ENCODE results near the gene FBXO42. TPM values are rescaled to one million over a fixed set of nuclear protein-coding genes. Genes with fewer than 3 reads are reported as not detected.

Gene FBXO42
- total and polyA plus RNA-seq, 3 donors from 2014 or later = 25.0 to 45.6 (median 42.0) TPM

GRCh38 chr1:16212251-16212961 lies 139.9 kb downstream of the FBXO42 start, which contains the start of gene ARHGEF19:
Gene ARHGEF19 (minus strand): TSS chr1:16212652. CDS start chr1:16209054, 3,598 bp downstream.
- intact Hi-C loops (cut with DNase I; ENCODE audit: low total_unique reads) = no loop called here
- Histone ChIP-seq H3K4me1 (peaks cover 7% of the 10 kb centered on the region), H3K36me3 (ENCODE audit: low read depth, missing control alignments) (no peaks in the 10 kb centered on the region), H3K27me3 (no peaks in the 10 kb centered on the region), H3K9me3 (no peaks in the 10 kb centered on the region), H3K27ac (no peak within 1 kb of the TSS), H3K4me3 (no peak within 1 kb of the TSS)
- 54 to 57% methylated on average over 8 to 14 of the region's 14 CpGs for WGBS, 2 donors
- DNase-seq = no peak
- TF ChIP-seq POLR2A (IDR thresholded peaks at IDR 0.05) (no peak), CTCF (IDR thresholded peaks at IDR 0.05) (no peak)

GRCh38 chr1:16211824-16212223 lies 140.5 kb downstream of the FBXO42 start:
- Histone ChIP-seq H3K36me3 (ENCODE audit: low read depth, missing control alignments) (no peaks in the 10 kb centered on the region), H3K4me3 (no peak overlapping the region), H3K27ac (no peak overlapping the region), H3K27me3 (no peaks in the 10 kb centered on the region), H3K4me1 (peaks cover 5% of the 10 kb centered on the region), H3K9me3 (no peaks in the 10 kb centered on the region)
- 72 to 90% methylated on average over 4 to 6 of the region's 6 CpGs for WGBS, 2 donors
- intact Hi-C loops (cut with DNase I; ENCODE audit: low total_unique reads) = no loop called here
- DNase-seq = no peak
- TF ChIP-seq POLR2A (IDR thresholded peaks at IDR 0.05) = no peak
- no peak for TF ChIP-seq CTCF (IDR thresholded peaks at IDR 0.05)

- no peak for DNase-seq
- Histone ChIP-seq H3K27me3 (no peaks in the 10 kb centered on the region), H3K4me1 (peaks cover 10% of the 10 kb centered on the region), H3K9me3 (no peaks in the 10 kb centered on the region), H3K27ac (no peak overlapping the region), H3K36me3 (ENCODE audit: low read depth, missing control alignments) (no peaks in the 10 kb centered on the region), H3K4me3 (no peak overlapping the region)
- intact Hi-C loops (cut with DNase I; ENCODE audit: low total_unique reads) = no loop called here
- no peak for TF ChIP-seq POLR2A (IDR thresholded peaks at IDR 0.05)
- no peak for TF ChIP-seq CTCF (IDR thresholded peaks at IDR 0.05)
- 82 to 88% methylated on average over 4 of the region's 4 CpGs for WGBS, 2 donors
These were observed 141.7 kb downstream of the FBXO42 start for GRCh38 chr1:16210581-16210980.

- intact Hi-C loops (cut with DNase I; ENCODE audit: low total_unique reads) = no loop called here
- Histone ChIP-seq H3K36me3 (ENCODE audit: low read depth, missing control alignments) (no peaks in the 10 kb centered on the region), H3K27ac (no peak overlapping the region), H3K4me3 (no peak overlapping the region), H3K9me3 (no peaks in the 10 kb centered on the region), H3K27me3 (no peaks in the 10 kb centered on the region), H3K4me1 (peaks cover 10% of the 10 kb centered on the region)
- 69 to 73% methylated on average over 4 to 10 of the region's 11 CpGs for WGBS, 2 donors
- no peak for DNase-seq
- TF ChIP-seq POLR2A (IDR thresholded peaks at IDR 0.05) (no peak), CTCF (IDR thresholded peaks at IDR 0.05) (no peak)
These were observed 142.4 kb downstream of the FBXO42 start for GRCh38 chr1:16209847-16210407.
